ENCODE data around the gene CYP2U1.
"Not testable (repeated sequence)": the region's sequence is repeated elsewhere in the genome, so short reads cannot be mapped to it uniquely, and the experiment has no call there.

Gene CYP2U1

GRCh38 chr4:107922486-107923473, 8.6 kb upstream of the CYP2U1 start:
- DNase-seq (ENCODE audit: low read depth), result no peak

- not testable (repeated sequence) for DNase-seq (ENCODE audit: low read depth)
Measured at GRCh38 chr4:107925713-107926112, 5.6 kb upstream of the CYP2U1 start.

GRCh38 chr4:107926875-107927274, 4.5 kb upstream of the CYP2U1 start:
- not testable (repeated sequence) for DNase-seq (ENCODE audit: low read depth)

- no peak for DNase-seq (ENCODE audit: low read depth)
Measured at GRCh38 chr4:107931775-107932321, 499 bp downstream of the CYP2U1 start.

GRCh38 chr4:107935246-107935645, 3.9 kb downstream of the CYP2U1 start:
- DNase-seq (ENCODE audit: low read depth), result no peak

GRCh38 chr4:107937040-107937439, 5.7 kb downstream of the CYP2U1 start:
- DNase-seq (ENCODE audit: low read depth), result no peak

GRCh38 chr4:107939307-107939706, 8.0 kb downstream of the CYP2U1 start:
- peak; percentile 57 for DNase-seq (ENCODE audit: low read depth)

- no peak for DNase-seq (ENCODE audit: low read depth)
Measured at GRCh38 chr4:107945809-107946208, 14.5 kb downstream of the CYP2U1 start.

GRCh38 chr4:107950746-107951540, 19.6 kb downstream of the CYP2U1 start:
- DNase-seq (ENCODE audit: low read depth), result peak; percentile 14

GRCh38 chr4:107951551-107951950, 20.2 kb downstream of the CYP2U1 start:
- DNase-seq (ENCODE audit: low read depth), result peak; percentile 92

- peak; percentile 14 for DNase-seq (ENCODE audit: low read depth)
Measured at GRCh38 chr4:107956011-107956410, 24.7 kb downstream of the CYP2U1 start.

- no peak for DNase-seq (ENCODE audit: low read depth)
Measured at GRCh38 chr4:107966903-107967302, 35.6 kb downstream of the CYP2U1 start.

GRCh38 chr4:107967519-107967918, 36.2 kb downstream of the CYP2U1 start:
- not testable (repeated sequence) for DNase-seq (ENCODE audit: low read depth)

- DNase-seq (ENCODE audit: low read depth), result not testable (repeated sequence)
Measured at GRCh38 chr4:107967921-107968320, 36.6 kb downstream of the CYP2U1 start.

GRCh38 chr4:107970063-107970798, 38.9 kb downstream of the CYP2U1 start:
- no peak for DNase-seq (ENCODE audit: low read depth)

- no peak for DNase-seq (ENCODE audit: low read depth)
Measured at GRCh38 chr4:107972605-107973004, 41.3 kb downstream of the CYP2U1 start.

- no peak for DNase-seq (ENCODE audit: low read depth)
Measured at GRCh38 chr4:107974523-107974922, 43.2 kb downstream of the CYP2U1 start.

GRCh38 chr4:107977482-107977881, 46.1 kb downstream of the CYP2U1 start:
- no peak for DNase-seq (ENCODE audit: low read depth)

- DNase-seq (ENCODE audit: low read depth), result no peak
Measured at GRCh38 chr4:107977966-107978705, 46.8 kb downstream of the CYP2U1 start.

GRCh38 chr4:107978716-107979451, 47.5 kb downstream of the CYP2U1 start:
- no peak for DNase-seq (ENCODE audit: low read depth)
